Renal pelvis (tissue), 4 donors: ENCODE results near the gene RAB9B. TPM values are rescaled to one million over a fixed set of nuclear protein-coding genes. Genes with fewer than 3 reads are reported as not detected.
A peak's percentile ranks its signal among the peaks of the same experiment; 100 is the strongest.
"Not testable (repeated sequence)": the region's sequence is repeated elsewhere in the genome, so short reads cannot be mapped to it uniquely, and the experiment has no call there.

ENCODE experiments used
- DNase-seq: peaks from one replicate; pipeline ENCODE4 v3.0.0-alpha.2; 2013
- polyA plus RNA-seq, 3 donors: library from polyadenylated mRNA; unstranded; fragments of 120-200 nt; gene quantifications; one replicate each; pipeline ENCODE4 v1.2.1, GENCODE V29; 2013; ENCODE audit not compliant: insufficient read length in 3 of 3

RAB9B gene
- polyA plus RNA-seq, 3 donors, result 2.4 to 2.6 (median 2.5) TPM

- peak; percentile 43 for DNase-seq
Measured at GRCh38 chrX:103817502-103817901, 14.6 kb downstream of the RAB9B start.

- not testable (repeated sequence) for DNase-seq
Measured at GRCh38 chrX:103817101-103817500, 15.0 kb downstream of the RAB9B start.

- DNase-seq, result no peak
Measured at GRCh38 chrX:103811858-103812257, 20.2 kb downstream of the RAB9B start.

GRCh38 chrX:103806862-103807474 is 25.1 kb downstream of the RAB9B start:
- DNase-seq, result no peak

GRCh38 chrX:103805860-103806259 is 26.2 kb downstream of the RAB9B start:
- no peak for DNase-seq

GRCh38 chrX:103800318-103800717 is 31.7 kb downstream of the RAB9B start:
- DNase-seq, result no peak

GRCh38 chrX:103797691-103798090 is 34.4 kb downstream of the RAB9B start:
- DNase-seq, result no peak

GRCh38 chrX:103794119-103794518 is 37.9 kb downstream of the RAB9B start:
- DNase-seq, result no peak

GRCh38 chrX:103793545-103793940 is 38.5 kb downstream of the RAB9B start:
- no peak for DNase-seq

GRCh38 chrX:103792916-103793544 is 39.0 kb downstream of the RAB9B start:
- no peak for DNase-seq

GRCh38 chrX:103791826-103792485 is 40.1 kb downstream of the RAB9B start:
- DNase-seq, result no peak

- no peak for DNase-seq
Measured at GRCh38 chrX:103791228-103791627, 40.8 kb downstream of the RAB9B start.

GRCh38 chrX:103789004-103789403 is 43.1 kb downstream of the RAB9B start:
- no peak for DNase-seq

- DNase-seq, result no peak
Measured at GRCh38 chrX:103783971-103784370, 48.1 kb downstream of the RAB9B start.

- DNase-seq, result no peak
Measured at GRCh38 chrX:103783196-103783595, 48.9 kb downstream of the RAB9B start.

GRCh38 chrX:103782640-103783039 is 49.4 kb downstream of the RAB9B start:
- DNase-seq, result no peak

GRCh38 chrX:103781706-103782105 is 50.4 kb downstream of the RAB9B start:
- DNase-seq, result no peak

GRCh38 chrX:103781062-103781402 is 51.0 kb downstream of the RAB9B start:
- DNase-seq, result no peak

GRCh38 chrX:103780336-103781061 is 51.6 kb downstream of the RAB9B start:
- DNase-seq, result no peak

GRCh38 chrX:103779141-103779789 is 52.8 kb downstream of the RAB9B start:
- no peak for DNase-seq

- no peak for DNase-seq
Measured at GRCh38 chrX:103776546-103776945, 55.5 kb downstream of the RAB9B start, which contains the start of gene PLP1. PLP1 (plus strand) TSS chrX:103776840; CDS start chrX:103776996, 156 bp downstream.

GRCh38 chrX:103774070-103774642 is 57.9 kb downstream of the RAB9B start:
- no peak for DNase-seq
